ENCODE measurements around the gene NOD2.
A peak's percentile ranks its signal among the peaks of the same experiment; 100 is the strongest.

Gene NOD2

GRCh38 chr16:50718061-50718760, 24.8 kb downstream of the NOD2 start:
- no peak for DNase-seq

DNA sequence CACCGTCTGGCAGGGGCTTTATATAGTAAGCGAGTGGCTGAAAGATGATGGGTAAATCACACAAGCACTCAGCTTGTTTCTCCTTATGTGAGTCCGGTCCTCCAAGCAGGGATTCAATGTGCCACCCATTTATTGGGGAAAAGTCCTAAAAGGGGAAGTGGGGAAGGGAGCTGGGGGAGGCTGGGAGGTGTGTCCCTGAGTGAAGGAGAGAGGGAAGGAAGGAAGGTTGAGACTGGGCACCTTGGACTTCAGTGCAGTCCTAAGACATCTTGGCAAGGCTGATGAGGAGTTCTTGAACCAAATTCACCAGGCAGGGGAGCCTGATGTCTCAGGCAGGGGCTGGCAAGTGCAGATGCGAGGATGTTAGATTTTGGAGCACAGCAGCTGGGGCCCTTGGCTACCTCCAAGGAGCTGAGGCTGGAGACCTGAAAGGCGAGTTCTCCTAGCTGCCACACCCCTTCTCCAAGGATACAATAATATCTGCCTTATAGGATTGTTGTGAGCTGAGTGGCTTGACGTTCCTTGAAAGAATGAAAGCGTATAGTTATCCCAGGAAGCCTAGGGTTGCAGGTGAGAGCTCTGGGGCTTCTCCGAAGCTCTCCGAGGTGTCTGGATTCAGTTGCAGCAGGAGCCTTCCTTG, 25.5 kb downstream of the NOD2 start:
- DNase-seq = no peak

DNA sequence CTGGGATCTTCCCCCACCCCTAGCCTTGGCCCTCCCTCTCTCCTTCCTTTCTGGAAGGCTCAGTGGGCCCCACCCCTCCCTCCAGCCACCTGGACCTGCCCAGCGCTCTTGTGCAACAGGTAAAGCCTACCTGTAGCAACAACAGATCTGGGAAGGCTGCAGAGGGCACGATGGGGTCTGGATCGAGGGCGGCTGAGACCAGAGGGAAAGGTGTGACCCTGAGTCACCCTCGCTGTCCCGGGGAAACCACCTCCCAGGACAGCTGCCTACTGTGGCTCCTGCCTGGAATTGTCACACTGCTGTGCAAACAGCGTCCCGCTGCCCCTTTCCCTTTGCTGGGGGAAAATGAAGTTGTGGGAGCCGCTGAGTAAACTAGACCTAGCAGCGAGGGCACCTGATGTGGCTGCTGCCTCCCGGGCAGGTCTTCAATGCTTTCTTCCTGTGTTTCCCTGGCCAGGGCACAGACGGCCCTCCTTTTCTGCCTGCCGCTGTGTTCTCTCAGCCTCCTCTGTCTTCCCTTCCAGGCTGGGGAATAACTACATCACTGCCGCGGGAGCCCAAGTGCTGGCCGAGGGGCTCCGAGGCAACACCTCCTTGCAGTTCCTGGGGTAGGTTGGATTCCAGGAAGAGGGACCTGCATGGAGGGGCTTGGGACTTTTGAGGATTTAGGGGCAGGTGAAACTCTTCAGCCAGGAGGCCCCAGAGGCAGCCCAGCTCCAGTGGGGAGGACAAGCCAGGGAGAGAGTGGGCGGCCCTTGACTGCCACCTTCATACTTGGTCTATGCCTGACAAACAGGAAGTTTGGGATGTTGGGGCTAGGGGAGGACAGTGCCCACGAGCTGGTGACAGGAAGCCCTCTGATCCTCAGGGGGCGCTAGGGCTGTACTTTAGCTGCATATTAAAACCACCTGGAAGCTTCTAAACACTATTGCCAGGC, 26.3 kb downstream of the NOD2 start:
- DNase-seq = no peak

DNA sequence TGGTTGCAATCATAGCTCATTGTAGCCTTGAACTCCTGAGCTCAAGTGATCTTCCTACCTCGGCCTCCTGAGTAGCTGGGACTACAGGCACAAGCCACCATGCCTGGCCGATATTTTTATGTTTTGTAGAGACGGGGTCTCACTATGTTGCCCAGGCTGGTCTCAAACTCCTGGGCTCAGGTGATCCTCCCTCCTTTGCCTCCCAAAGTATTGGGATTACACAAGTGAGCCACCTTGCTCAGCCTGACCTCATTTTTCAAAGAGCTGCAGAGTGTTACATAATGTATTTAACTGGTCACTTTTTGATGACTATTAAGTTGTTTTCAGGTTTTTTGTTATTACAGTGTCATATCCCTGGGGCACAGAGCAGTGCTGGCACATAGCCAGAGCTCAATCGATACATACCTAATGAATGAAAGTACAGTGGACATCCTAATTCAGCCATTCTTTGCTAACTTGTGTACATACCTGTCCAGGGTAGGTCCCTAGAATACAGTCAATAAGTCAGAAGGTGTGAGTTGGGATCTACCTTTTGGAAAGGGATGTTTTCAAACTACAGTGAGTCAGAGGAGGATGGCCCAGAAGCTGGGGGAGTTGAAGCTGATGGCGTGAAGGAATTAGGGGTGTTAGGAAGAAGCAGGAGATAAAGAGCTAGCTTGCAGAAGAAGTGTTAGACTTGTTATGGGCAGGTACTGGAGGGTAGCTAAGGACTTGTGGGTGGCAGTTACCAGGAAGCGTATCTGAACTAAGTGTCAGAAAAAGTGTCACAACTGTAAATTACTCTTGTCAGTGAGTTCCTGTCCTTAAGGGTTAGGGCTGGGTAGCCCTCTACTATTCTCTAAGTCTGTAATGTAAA, 28.4 kb downstream of the NOD2 start:
- DNase-seq = no peak

DNA sequence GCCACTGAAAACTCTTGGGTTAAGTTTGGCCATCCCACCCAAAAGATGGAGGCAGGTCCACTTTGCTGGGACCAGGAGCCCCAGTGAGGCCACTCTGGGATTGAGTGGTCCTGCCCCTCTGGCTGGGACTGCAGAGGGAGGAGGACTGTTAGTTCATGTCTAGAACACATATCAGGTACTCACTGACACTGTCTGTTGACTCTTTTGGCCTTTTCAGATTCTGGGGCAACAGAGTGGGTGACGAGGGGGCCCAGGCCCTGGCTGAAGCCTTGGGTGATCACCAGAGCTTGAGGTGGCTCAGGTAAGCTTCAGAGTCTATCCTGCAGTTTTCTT, 29.0 kb downstream of the NOD2 start:
- no peak for DNase-seq

- DNase-seq = no peak
Observed at GRCh38 chr16:50722960-50723359, 29.6 kb downstream of the NOD2 start.

DNA sequence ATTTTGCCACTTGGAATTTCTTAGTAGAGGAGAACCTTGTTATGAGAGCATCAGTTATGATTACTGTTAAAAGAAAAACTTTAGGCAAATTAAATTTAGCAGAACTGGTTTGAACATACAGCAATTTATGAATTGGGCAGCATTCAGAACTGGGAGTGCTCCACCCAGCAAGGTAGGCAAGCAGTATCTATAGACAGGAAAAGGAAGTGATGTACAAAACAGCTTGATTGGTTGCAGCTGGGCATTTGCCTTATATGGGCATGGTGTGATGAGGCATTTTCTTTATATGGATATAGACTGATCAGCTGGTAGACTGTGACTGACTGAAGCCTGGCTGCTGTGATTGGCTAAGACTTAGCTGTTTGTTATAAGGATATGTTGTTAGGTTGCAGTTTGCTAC, 30.9 kb downstream of the NOD2 start:
- DNase-seq = no peak

- DNase-seq = no peak
Observed at GRCh38 chr16:50731130-50731988, 38.0 kb downstream of the NOD2 start.

DNA sequence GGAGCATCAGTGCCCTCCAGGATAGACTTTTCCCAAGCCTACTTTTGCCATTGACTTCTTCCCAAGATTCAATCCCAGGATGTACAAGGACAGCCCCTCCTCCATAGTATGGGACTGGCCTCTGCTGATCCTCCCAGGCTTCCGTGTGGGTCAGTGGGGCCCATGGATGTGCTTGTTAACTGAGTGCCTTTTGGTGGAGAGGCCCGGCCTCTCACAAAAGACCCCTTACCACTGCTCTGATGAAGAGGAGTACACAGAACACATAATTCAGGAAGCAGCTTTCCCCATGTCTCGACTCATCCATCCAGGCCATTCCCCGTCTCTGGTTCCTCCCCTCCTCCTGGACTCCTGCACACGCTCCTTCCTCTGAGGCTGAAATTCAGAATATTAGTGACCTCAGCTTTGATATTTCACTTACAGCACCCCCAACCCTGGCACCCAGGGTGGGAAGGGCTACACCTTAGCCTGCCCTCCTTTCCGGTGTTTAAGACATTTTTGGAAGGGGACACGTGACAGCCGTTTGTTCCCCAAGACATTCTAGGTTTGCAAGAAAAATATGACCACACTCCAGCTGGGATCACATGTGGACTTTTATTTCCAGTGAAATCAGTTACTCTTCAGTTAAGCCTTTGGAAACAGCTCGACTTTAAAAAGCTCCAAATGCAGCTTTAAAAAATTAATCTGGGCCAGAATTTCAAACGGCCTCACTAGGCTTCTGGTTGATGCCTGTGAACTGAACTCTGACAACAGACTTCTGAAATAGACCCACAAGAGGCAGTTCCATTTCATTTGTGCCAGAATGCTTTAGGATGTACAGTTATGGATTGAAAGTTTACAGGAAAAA, 38.8 kb downstream of the NOD2 start:
- DNase-seq = no peak

GRCh38 chr16:50733468-50733867, 40.1 kb downstream of the NOD2 start:
- DNase-seq = no peak

GRCh38 chr16:50735629-50736122, 42.3 kb downstream of the NOD2 start:
- no peak for DNase-seq

DNA sequence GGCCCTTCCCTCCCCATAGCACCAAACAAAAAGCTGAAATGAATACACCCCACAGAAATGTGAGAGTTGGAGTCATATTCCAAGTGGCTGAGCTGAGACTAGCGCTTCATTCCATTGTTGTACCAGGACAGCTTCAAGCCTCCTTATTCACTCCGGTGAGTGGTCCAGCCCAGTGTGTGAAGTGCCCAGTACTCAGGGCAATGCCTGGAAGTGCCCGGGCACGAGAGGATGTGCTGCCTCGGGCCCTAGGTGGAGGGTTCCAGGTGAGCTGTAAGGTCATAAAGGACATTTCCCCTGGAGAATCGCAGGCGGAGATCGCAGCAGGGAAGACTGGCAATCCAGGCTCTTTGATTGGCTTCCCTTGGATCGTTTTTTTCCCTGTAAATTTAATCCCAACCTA, 43.0 kb downstream of the NOD2 start:
- DNase-seq = no peak

DNA sequence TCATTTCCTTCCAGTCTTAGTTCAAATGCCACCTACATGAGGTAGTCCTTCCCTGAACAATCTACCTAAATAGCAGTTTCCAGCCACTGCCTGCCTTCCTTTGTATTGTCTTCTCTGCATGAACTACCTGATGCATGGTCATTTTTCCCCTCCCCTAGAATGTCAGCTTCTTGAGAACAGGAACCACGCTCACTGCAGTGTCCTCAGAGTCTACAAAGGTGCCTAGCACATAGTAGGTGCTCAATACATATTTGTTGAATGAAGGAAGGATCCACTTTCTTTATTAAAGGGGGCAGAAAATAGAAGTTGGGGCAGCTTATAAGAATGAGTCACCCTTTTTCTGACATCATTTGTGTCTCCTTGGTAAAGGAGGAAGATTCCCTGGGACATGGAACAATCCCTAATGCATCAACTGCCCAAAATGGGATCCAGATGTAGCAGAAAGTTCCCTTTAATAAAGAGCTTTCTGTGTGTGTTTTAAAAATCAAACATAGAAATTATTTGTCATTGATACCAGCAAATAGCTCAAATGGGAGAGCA, 44.1 kb downstream of the NOD2 start:
- no peak for DNase-seq

DNA sequence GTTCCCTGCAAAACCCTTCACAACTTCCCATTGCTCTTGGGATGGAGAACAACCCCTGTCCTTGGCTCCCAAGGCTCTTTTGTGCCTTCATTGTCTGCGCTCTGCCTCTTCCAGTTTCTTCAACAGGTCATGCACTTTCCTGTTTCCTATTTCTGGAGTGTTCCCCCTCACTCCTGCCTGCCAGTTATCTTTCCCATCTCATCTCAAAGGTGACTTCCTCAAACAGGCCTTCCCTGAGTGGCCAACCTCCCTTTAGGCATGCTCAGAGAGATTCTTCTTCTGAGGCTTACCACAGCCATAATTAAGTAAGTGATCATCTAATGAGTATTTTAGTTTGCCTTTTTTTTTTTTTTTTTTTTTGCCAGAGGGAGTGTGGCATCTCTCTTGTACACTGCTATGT, 45.6 kb downstream of the NOD2 start:
- DNase-seq = no peak

DNA sequence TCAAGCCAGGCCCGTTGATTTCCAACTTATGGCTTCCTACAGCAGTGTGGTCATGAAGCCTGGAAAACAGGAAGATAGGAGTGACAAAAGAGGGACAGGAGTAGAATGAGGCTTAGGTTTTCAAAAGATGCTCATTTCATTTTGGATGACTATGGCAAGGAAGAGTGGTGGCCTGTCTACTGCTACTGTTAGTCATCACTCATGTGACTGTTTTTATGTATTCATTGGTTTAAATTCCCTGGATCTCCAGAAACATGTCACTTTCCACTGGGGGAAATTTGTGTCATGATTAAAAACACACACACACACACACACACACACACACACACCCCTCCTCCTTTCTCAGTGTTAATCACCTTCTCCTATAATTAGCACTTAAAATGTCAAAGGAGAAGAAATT, 47.3 kb downstream of the NOD2 start:
- no peak for DNase-seq

GRCh38 chr16:50741225-50741780, 47.9 kb downstream of the NOD2 start:
- DNase-seq = no peak

DNA sequence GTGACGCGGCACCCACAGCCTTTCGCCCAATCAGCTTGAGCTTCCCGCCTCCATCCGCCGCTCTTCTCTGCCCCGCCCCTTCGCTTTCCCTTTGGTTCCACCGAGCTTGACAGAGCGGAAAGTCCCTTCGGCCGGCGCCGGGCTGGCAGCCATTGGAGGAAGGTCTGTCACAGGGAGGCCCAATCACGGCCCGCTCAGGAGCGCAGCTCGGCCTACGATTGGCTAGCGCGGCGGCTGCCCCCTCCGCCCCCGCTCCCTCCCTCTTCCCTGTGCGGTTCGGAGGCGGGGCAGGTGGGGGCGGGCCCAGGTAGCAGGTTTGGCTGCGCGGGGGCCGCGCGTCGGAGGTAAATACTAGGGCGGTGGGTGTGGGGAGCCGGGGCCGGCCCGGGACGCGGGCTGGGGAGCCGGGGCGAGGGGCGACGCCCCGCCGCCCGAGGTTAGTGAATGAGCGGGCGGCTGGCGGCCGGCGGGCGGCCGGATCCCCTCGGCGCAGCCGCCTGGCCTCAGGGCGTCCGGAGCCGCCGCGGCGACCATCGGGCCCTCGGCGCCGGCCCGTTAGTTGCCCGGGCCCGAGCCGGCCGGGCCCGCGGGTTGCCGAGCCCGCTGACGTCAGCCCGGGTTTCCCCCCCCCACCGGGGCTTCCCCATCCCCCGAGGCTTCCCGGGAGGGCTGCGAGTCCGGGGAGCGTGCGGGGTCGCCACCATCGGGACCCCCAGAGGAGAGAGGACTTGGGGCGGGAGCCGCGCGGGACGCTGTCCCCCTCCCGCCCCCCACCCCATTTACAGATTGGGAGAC, 48.6 kb downstream of the NOD2 start, which contains the start of gene CYLD:
Gene CYLD, plus strand, starts transcription at position 306 of the 795 bp plus-strand sequence. CDS start 7,613 bp downstream, outside the sequence.
- peak; percentile 60 for DNase-seq

GRCh38 chr16:50742576-50743200, 49.3 kb downstream of the NOD2 start:
- no peak for DNase-seq
